ENCODE data around the gene ANAPC16. TPM values are rescaled to one million over a fixed set of nuclear protein-coding genes. Genes with fewer than 3 reads are reported as not detected.
"Not testable (repeated sequence)": the region's sequence is repeated elsewhere in the genome, so short reads cannot be mapped to it uniquely, and the experiment has no call there.

ANAPC16 gene
- total RNA-seq, 1 experiment from 2014 or later, result 110 TPM

GRCh38 chr10:72206511-72207229 is 9.1 kb upstream of the ANAPC16 start:
- no peaks in the 10 kb centered on the region for H3K4me1 Mint-ChIP-seq (ENCODE audit: insufficient read depth, unreplicated experiment)
- no peaks in the 10 kb centered on the region for H3K9me3 Mint-ChIP-seq (ENCODE audit: unreplicated experiment)
- POLR2A ChIA-PET, result interaction anchor here (0.7 to 1.2 kb wide), 3 partner anchors 30 to 113 kb away, joined by 3 read pairs; no protein-coding TSS in a partner anchor
- no peak for TF ChIP-seq CTCF (IDR thresholded peaks at IDR 0.05; ENCODE audit: unreplicated experiment)
- intact Hi-C loops (cut with micrococcal nuclease), result no loop called here
- no peak overlapping the region for H3K4me3 Mint-ChIP-seq (ENCODE audit: unreplicated experiment)
- no peak for DNase-seq (ENCODE audit: unreplicated experiment)
- H3K27me3 Mint-ChIP-seq (ENCODE audit: insufficient read depth, unreplicated experiment), result no peaks in the 10 kb centered on the region
- no TSS peak for BruUV-seq (replicated peaks)
- no peak overlapping the region for H3K27ac Mint-ChIP-seq (ENCODE audit: low read depth, unreplicated experiment)
- peaks cover 79% of the 10 kb centered on the region for H3K36me3 Mint-ChIP-seq (ENCODE audit: insufficient read depth, unreplicated experiment)
- CTCF ChIA-PET, result no interaction called here

GRCh38 chr10:72208526-72208925 is 7.3 kb upstream of the ANAPC16 start:
- H3K4me1 Mint-ChIP-seq (ENCODE audit: insufficient read depth, unreplicated experiment); DNase-seq (ENCODE audit: unreplicated experiment); H3K9me3 Mint-ChIP-seq (ENCODE audit: unreplicated experiment); BruUV-seq (replicated peaks); intact Hi-C loops (cut with micrococcal nuclease); POLR2A ChIA-PET; H3K27me3 Mint-ChIP-seq (ENCODE audit: insufficient read depth, unreplicated experiment); H3K4me3 Mint-ChIP-seq (ENCODE audit: unreplicated experiment); H3K27ac Mint-ChIP-seq (ENCODE audit: low read depth, unreplicated experiment): not testable (repeated sequence)
- CTCF ChIA-PET, result interaction anchor here (1.1 kb wide), 1 partner anchor 83 kb away, joined by 3 read pairs; no protein-coding TSS in a partner anchor
- peaks cover 70% of the 10 kb centered on the region for H3K36me3 Mint-ChIP-seq (ENCODE audit: insufficient read depth, unreplicated experiment)

- BruUV-seq (replicated peaks); H3K27me3 Mint-ChIP-seq (ENCODE audit: insufficient read depth, unreplicated experiment); intact Hi-C loops (cut with micrococcal nuclease); H3K4me1 Mint-ChIP-seq (ENCODE audit: insufficient read depth, unreplicated experiment); H3K9me3 Mint-ChIP-seq (ENCODE audit: unreplicated experiment); H3K27ac Mint-ChIP-seq (ENCODE audit: low read depth, unreplicated experiment); H3K4me3 Mint-ChIP-seq (ENCODE audit: unreplicated experiment): not testable (repeated sequence)
- CTCF ChIA-PET, result interaction anchor here (0.6 kb wide), 1 partner anchor 25 kb away, joined by 3 read pairs; no protein-coding TSS in a partner anchor
- peaks cover 53% of the 10 kb centered on the region for H3K36me3 Mint-ChIP-seq (ENCODE audit: insufficient read depth, unreplicated experiment)
- peak; percentile 37 for DNase-seq (ENCODE audit: unreplicated experiment)
- POLR2A ChIA-PET, result interaction anchor here (0.8 to 0.9 kb wide), 2 partner anchors 37 to 62 kb away, joined by 3 read pairs; partner anchors contain the start of gene DDIT4
These were observed 4.4 kb upstream of the ANAPC16 start for GRCh38 chr10:72211381-72211780.

- intact Hi-C loops (cut with micrococcal nuclease); H3K4me3 Mint-ChIP-seq (ENCODE audit: unreplicated experiment); BruUV-seq (replicated peaks); DNase-seq (ENCODE audit: unreplicated experiment); H3K4me1 Mint-ChIP-seq (ENCODE audit: insufficient read depth, unreplicated experiment); H3K9me3 Mint-ChIP-seq (ENCODE audit: unreplicated experiment); H3K27me3 Mint-ChIP-seq (ENCODE audit: insufficient read depth, unreplicated experiment); H3K27ac Mint-ChIP-seq (ENCODE audit: low read depth, unreplicated experiment): not testable (repeated sequence)
- peaks cover 49% of the 10 kb centered on the region for H3K36me3 Mint-ChIP-seq (ENCODE audit: insufficient read depth, unreplicated experiment)
- ChIA-PET POLR2A (interaction anchor here (0.8 to 0.9 kb wide), 2 partner anchors 38 to 62 kb away, joined by 3 read pairs; partner anchors contain the start of gene DDIT4), CTCF (interaction anchor here (0.6 to 0.7 kb wide), 2 partner anchors 25 to 35 kb away, joined by 3 read pairs; no protein-coding TSS in a partner anchor)
These were observed 4.0 kb upstream of the ANAPC16 start for GRCh38 chr10:72211832-72212231.

GRCh38 chr10:72218325-72218724 is 2.5 kb downstream of the ANAPC16 start:
- Mint-ChIP-seq H3K4me1 (ENCODE audit: insufficient read depth, unreplicated experiment) (peaks cover 6% of the 10 kb centered on the region), H3K27me3 (ENCODE audit: insufficient read depth, unreplicated experiment) (no peaks in the 10 kb centered on the region), H3K36me3 (ENCODE audit: insufficient read depth, unreplicated experiment) (peaks cover 50% of the 10 kb centered on the region), H3K9me3 (ENCODE audit: unreplicated experiment) (no peaks in the 10 kb centered on the region), H3K27ac (ENCODE audit: low read depth, unreplicated experiment) (peak overlapping the region; percentile 51), H3K4me3 (ENCODE audit: unreplicated experiment) (no peak overlapping the region)
- intact Hi-C loops (cut with micrococcal nuclease), result no loop called here
- ChIA-PET CTCF (interaction anchor here (0.5 to 1.1 kb wide), 6 partner anchors 15 to 351 kb away, joined by 3 to 5 read pairs (median 3); partner anchors contain the start of gene DDIT4), POLR2A (interaction anchor here (0.7 to 2.8 kb wide), 6 partner anchors 11 to 119 kb away, joined by 3 to 20 read pairs (median 6); partner anchors contain the start of gene DDIT4)
- TF ChIP-seq CTCF (IDR thresholded peaks at IDR 0.05; ENCODE audit: unreplicated experiment), result no peak
- DNase-seq (ENCODE audit: unreplicated experiment), result no peak
- no TSS peak for BruUV-seq (replicated peaks)
